GM18502 (cell line): ENCODE data around the gene TMEM138.
A peak's percentile ranks its signal among the peaks of the same experiment; 100 is the strongest.
"Not testable (repeated sequence)": the region's sequence is repeated elsewhere in the genome, so short reads cannot be mapped to it uniquely, and the experiment has no call there.

Experiments used
- ATAC-seq: cut with Tn5 transposase; IDR thresholded peaks from one replicate; pipeline ENCODE4 v1.9.1; 2021; ENCODE audit warnings: mild to moderate bottlenecking; ENCODE audit not compliant: unreplicated experiment, poor library complexity

Gene TMEM138

DNA sequence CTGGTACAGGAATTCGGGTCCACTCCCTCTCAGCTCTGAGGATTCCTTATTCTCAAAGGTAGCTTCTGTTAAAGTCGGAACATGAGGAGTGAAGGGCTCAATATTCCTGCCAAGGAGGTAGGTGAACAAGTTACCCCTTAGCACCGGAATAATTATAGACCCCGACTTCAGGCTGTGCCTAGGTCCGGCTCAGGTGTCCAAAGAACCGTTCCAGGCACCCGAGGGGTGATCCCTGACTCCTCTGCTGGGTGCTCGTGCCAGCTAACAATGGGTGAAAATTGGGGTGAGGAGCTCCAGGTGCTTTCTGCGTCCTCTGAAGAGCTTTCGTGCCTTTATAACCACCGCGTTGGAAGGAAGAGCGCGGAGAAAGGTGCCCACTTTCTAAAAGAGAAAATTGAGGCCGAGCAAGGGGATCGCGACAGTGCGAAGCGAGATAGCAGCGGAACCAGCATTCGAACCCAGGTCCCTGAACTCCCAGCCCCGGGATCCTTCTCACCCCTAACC is 885 bp upstream of the TMEM138 start:
- no peak for ATAC-seq

DNA sequence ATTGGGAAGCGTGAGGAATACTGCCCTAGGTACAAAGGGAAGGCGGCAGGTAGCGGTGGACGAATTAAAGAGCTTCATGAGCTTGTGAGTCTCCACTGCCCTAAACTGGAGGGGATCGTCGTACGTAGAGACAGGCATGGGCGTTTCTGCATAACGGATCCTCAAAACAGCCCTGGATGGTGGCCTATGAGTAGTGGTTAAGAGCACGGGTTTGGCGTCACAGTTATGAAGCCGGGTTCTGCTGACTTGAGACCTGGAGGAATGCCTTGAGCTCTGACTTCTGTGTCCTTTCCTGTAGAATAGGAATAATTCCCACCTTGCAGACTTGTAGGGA is 335 bp downstream of the TMEM138 start:
- ATAC-seq: no peak

- no peak for ATAC-seq
Measured at GRCh38 chr11:61364012-61364675, 2.0 kb downstream of the TMEM138 start.

DNA sequence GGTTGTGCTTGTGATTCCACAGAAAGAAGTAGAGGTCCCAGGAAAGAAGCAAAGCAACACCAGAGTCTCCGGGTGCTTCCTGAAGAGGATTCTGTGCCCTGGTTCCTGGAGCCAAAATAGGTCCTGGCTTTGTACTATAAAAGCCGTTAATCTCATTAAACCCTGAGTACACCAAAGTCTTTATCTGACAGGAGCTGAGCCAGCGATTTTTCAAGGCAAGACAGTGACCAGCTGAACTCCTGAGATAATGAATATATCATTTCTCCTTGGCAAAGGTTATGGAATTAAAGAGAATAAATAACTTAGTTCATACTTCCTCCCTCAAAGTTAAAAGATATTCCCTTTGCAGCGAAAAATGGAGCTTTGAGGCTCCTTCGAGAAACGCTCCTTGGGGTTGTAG is 5.2 kb downstream of the TMEM138 start:
- ATAC-seq: no peak

GRCh38 chr11:61368646-61369045 is 6.5 kb downstream of the TMEM138 start:
- ATAC-seq: no peak

- ATAC-seq: no peak
Measured at GRCh38 chr11:61369372-61370348, 7.5 kb downstream of the TMEM138 start.

- no peak for ATAC-seq
Measured at GRCh38 chr11:61370349-61371005, 8.3 kb downstream of the TMEM138 start.

DNA sequence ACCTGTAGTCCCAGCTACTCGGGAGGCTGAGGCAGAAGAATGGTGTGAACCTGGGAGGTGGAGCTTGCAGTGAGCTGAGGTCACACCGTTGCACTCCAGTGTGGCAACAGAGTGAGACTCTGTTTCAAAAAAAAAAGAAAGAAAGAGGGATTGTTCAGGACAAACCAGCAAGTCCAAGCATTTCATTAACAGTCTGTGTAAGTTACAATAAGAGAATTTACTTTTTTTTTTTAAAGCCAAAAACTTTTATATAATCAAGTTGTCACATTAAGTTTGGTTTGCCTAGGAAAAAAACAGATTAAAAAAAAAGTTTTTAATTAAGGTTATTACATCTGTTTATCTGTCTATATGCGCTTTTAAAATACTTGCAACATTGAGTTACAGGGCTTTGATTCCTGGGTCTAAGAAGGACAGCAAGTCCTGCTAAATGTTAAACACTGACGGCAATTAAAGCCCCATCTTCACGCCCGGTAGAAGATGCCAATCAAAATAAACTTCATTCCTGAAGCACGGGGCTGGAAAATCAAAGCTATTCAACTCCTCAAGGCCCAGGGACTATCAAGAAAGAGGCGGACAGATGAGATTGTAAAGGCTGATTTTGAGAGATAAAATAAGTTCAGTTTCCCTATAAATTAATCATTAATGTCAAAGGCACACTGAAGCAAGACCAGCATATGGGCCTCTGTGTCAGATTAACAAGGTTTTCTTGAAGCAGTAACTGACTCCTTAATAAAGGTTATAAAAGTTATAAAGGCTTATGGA is 10.7 kb downstream of the TMEM138 start:
- no peak for ATAC-seq

- ATAC-seq: no peak
Measured at GRCh38 chr11:61375761-61376108, 13.6 kb downstream of the TMEM138 start.

- ATAC-seq: no peak
Measured at GRCh38 chr11:61377461-61378160, 15.4 kb downstream of the TMEM138 start.

GRCh38 chr11:61378713-61379313 is 16.6 kb downstream of the TMEM138 start:
- no peak for ATAC-seq

DNA sequence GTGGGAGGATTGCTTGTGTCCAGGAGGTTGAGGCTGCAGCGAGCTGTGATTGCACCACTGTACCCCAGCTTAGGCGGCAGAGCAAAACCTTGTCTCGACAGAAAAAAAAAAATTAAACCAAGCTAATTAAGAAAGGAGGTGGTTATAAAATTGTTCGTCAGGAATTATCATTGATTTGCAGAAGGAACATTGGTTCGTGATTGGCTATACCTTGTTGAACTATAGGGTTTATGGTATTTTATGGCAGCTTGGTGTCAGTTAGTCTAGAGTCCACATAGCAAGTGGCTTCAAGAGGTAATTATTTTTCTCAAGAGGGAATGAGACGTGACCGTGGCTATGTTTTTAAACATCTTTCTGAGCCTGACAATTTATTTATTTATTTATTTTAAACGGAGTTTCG is 18.7 kb downstream of the TMEM138 start:
- ATAC-seq: no peak

- not testable (repeated sequence) for ATAC-seq
Measured at GRCh38 chr11:61383859-61384258, 21.7 kb downstream of the TMEM138 start.

- no peak for ATAC-seq
Measured at GRCh38 chr11:61384271-61385242, 22.4 kb downstream of the TMEM138 start.

- ATAC-seq: no peak
Measured at GRCh38 chr11:61390161-61390560, 28.0 kb downstream of the TMEM138 start.

DNA sequence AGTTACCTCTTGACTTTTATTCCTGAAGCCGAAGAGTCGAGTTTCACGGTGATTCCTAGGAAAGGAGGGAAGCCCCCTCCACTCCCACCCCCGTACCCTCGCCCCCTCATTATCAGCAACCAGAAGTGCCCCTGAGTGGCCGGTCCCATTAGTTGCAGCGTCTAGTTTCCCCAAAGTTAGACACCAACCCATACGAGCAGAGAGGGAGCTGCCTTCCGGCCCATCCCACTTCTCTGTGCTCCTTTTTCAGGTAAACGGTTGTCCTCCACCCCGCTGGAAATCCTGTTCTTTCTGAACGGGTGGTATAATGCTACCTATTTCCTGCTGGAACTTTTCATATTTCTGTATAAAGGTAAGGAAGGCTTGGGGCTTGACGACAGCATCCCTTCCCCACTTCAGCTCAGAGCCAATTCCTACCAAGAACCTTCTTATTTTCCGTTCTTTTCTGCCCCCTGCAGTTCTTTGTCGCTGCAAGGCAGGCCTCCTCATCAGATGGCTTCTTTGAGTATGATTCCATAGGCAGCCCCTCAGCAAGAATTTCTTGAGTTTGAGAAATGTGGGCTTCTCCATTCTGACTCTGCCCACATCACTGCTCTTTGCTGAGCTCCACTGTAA is 30.9 kb downstream of the TMEM138 start:
- peak; percentile 16 for ATAC-seq

DNA sequence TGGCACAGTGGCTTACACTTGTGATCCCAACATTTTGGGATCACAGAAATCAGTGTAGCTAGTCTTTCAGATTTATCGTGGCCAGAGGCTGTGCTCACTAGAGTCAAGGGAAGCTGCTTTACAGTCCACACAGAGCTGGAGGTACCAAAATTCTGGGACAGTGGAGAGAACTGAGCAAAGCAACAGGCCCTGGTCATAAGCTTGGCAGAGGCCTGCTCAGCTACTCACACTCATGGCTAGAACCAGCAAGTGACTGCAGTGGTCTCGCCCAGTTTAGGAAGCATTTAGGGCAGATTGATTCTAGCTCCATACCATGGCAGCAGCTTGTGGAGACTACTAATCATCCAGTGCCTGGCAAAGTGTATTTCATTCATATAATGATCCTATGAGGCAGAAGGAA is 39.0 kb downstream of the TMEM138 start:
- no peak for ATAC-seq

GRCh38 chr11:61401573-61401972 is 39.4 kb downstream of the TMEM138 start:
- ATAC-seq: no peak
